ENCODE data around the gene CRABP2.

DNA sequence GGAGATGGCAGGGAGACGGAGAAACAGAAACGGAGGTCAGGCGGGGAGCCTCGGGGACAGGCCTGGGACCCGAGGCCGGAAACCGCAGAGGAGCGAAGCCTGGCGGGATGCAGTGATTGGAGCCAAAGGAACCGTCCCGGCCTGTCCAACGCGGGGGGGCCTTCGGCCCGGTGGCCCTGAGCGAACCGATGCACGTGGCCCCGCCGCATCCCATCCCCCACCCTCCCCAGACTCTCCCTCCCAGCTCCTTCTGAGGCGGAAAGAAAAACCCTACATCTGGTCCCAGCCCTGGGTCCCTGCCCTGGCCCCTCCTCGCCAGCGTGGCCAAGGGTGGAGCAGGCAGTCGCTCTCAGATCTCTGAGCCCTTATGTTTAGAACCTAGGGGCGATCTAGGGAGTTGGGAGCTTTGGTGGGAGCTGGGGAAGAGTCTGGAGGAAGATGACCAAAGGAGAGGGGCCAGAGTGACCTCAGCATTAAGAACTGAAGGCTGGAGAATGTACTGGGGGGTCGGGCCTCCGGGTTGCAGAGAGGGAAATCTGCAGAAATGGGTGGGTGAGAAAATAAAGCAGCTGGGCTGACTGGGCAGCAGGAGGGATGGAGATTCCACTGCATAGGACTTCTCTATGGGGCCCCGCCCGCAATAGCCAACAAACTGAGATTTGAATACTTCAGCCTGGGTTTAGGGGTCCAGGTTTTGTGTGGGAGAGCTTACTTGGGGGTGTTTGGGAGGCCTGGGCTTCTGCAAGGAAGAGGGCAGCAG, 1.5 kb upstream of the CRABP2 start:
- TF ChIP-seq, protein P1, sequence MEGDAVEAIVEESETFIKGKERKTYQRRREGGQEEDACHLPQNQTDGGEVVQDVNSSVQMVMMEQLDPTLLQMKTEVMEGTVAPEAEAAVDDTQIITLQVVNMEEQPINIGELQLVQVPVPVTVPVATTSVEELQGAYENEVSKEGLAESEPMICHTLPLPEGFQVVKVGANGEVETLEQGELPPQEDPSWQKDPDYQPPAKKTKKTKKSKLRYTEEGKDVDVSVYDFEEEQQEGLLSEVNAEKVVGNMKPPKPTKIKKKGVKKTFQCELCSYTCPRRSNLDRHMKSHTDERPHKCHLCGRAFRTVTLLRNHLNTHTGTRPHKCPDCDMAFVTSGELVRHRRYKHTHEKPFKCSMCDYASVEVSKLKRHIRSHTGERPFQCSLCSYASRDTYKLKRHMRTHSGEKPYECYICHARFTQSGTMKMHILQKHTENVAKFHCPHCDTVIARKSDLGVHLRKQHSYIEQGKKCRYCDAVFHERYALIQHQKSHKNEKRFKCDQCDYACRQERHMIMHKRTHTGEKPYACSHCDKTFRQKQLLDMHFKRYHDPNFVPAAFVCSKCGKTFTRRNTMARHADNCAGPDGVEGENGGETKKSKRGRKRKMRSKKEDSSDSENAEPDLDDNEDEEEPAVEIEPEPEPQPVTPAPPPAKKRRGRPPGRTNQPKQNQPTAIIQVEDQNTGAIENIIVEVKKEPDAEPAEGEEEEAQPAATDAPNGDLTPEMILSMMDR (IDR thresholded peaks at IDR 0.05): no peak
- no peak for TF ChIP-seq POLR2A (IDR thresholded peaks at IDR 0.05)
